Activated T-helper 1 cell treated with anti-CD3 and anti-CD28 coated beads, Interleukin-12 subunit alpha, Interleukin-12 subunit beta, Interleukin-2, Interleukin-4 antibody, amounts not matched to agents 30 ng/mL and 10 ng/mL and 1 ng/mL, durations not matched to agents 14 hours and 24 hours and 36 hours (primary cell): ENCODE data around the gene SPG7. TPM values are rescaled to one million over a fixed set of nuclear protein-coding genes. Genes with fewer than 3 reads are reported as not detected.

Experiments
- DNase-seq: peaks from one replicate; pipeline ENCODE4 v3.0.0; 2021; ENCODE audit warnings: low spot score
- H3K27ac Mint-ChIP-seq: one replicate; pipeline ENCODE4 v1.8.0; 2021; ENCODE audit warnings: mild to moderate bottlenecking, mixed read lengths
- H3K27me3 Mint-ChIP-seq: one replicate; pipeline ENCODE4 v1.8.0; 2022; ENCODE audit warnings: mild to moderate bottlenecking, moderate library complexity, mixed read lengths; ENCODE audit not compliant: insufficient read depth
- H3K36me3 Mint-ChIP-seq: one replicate; pipeline ENCODE4 v1.8.0; 2021; ENCODE audit warnings: low read depth, mixed read lengths
- H3K4me1 Mint-ChIP-seq: one replicate; pipeline ENCODE4 v1.8.0; 2021; ENCODE audit warnings: low read depth, mixed read lengths
- H3K4me3 Mint-ChIP-seq: one replicate; pipeline ENCODE4 v1.8.0; 2021; ENCODE audit warnings: mild to moderate bottlenecking, moderate library complexity, mixed read lengths
- H3K9me3 Mint-ChIP-seq: one replicate; pipeline ENCODE4 v1.8.0; 2021; ENCODE audit warnings: mixed read lengths
- intact Hi-C: fragments of 100-400 bp; cut with micrococcal nuclease; formaldehyde crosslinking; loops from one replicate; pipeline ENCODE4 v1.15.1; 2024
- total RNA-seq: library from RNA; stranded (reverse); gene quantifications from 2 replicates; pipeline ENCODE4 v1.2.3, GENCODE V29; 2022

SPG7 gene
- total RNA-seq, 1 donor from 2014 or later = 106 TPM

GRCh38 chr16:89531821-89532526, 23.8 kb downstream of the SPG7 start:
- H3K27me3 Mint-ChIP-seq = no peaks in the 10 kb centered on the region
- H3K9me3 Mint-ChIP-seq = no peaks in the 10 kb centered on the region
- H3K27ac Mint-ChIP-seq = no peak overlapping the region
- no peak overlapping the region for H3K4me3 Mint-ChIP-seq
- H3K4me1 Mint-ChIP-seq = peaks cover 20% of the 10 kb centered on the region
- intact Hi-C loops = no loop called here
- H3K36me3 Mint-ChIP-seq = peaks cover 45% of the 10 kb centered on the region
- no peak for DNase-seq

- Mint-ChIP-seq H3K4me3 (no peak overlapping the region), H3K27me3 (no peaks in the 10 kb centered on the region), H3K4me1 (peaks cover 20% of the 10 kb centered on the region), H3K9me3 (no peaks in the 10 kb centered on the region), H3K27ac (peak overlapping the region; percentile 77), H3K36me3 (peaks cover 35% of the 10 kb centered on the region)
- peak; percentile 25 for DNase-seq
- intact Hi-C loops = no loop called here
Observed at GRCh38 chr16:89534252-89534756, 26.1 kb downstream of the SPG7 start.

- peaks cover 33% of the 10 kb centered on the region for H3K36me3 Mint-ChIP-seq
- peaks cover 20% of the 10 kb centered on the region for H3K4me1 Mint-ChIP-seq
- intact Hi-C loops = no loop called here
- H3K4me3 Mint-ChIP-seq = no peak overlapping the region
- H3K27ac Mint-ChIP-seq = no peak overlapping the region
- no peaks in the 10 kb centered on the region for H3K9me3 Mint-ChIP-seq
- H3K27me3 Mint-ChIP-seq = no peaks in the 10 kb centered on the region
- DNase-seq = no peak
Observed at GRCh38 chr16:89536371-89536770, 28.2 kb downstream of the SPG7 start.

- intact Hi-C loops = no loop called here
- peaks cover 20% of the 10 kb centered on the region for H3K4me1 Mint-ChIP-seq
Observed at GRCh38 chr16:89536886-89537548, 28.8 kb downstream of the SPG7 start.

GRCh38 chr16:89537549-89537925, 29.3 kb downstream of the SPG7 start:
- Mint-ChIP-seq H3K9me3 (no peaks in the 10 kb centered on the region), H3K4me1 (peaks cover 20% of the 10 kb centered on the region), H3K27ac (no peak overlapping the region), H3K27me3 (no peaks in the 10 kb centered on the region), H3K36me3 (peaks cover 28% of the 10 kb centered on the region), H3K4me3 (no peak overlapping the region)
- intact Hi-C loops = no loop called here
- DNase-seq = no peak

More at GRCh38 chr16:89536886-89537548, 28.8 kb downstream of the SPG7 start:
- no peak for DNase-seq
- H3K27me3 Mint-ChIP-seq = no peaks in the 10 kb centered on the region
- H3K27ac Mint-ChIP-seq = no peak overlapping the region
- H3K4me3 Mint-ChIP-seq = no peak overlapping the region
- no peaks in the 10 kb centered on the region for H3K9me3 Mint-ChIP-seq
- H3K36me3 Mint-ChIP-seq = peaks cover 29% of the 10 kb centered on the region

- H3K9me3 Mint-ChIP-seq = no peaks in the 10 kb centered on the region
- intact Hi-C loops = no loop called here
- H3K27me3 Mint-ChIP-seq = no peaks in the 10 kb centered on the region
- H3K4me3 Mint-ChIP-seq = no peak overlapping the region
- peaks cover 24% of the 10 kb centered on the region for H3K36me3 Mint-ChIP-seq
- H3K4me1 Mint-ChIP-seq = peaks cover 20% of the 10 kb centered on the region
- H3K27ac Mint-ChIP-seq = no peak overlapping the region
- DNase-seq = no peak
Observed at GRCh38 chr16:89538286-89538685, 30.1 kb downstream of the SPG7 start.

- Mint-ChIP-seq H3K9me3 (no peaks in the 10 kb centered on the region), H3K36me3 (peaks cover 10% of the 10 kb centered on the region), H3K27me3 (no peaks in the 10 kb centered on the region), H3K4me1 (no peaks in the 10 kb centered on the region), H3K4me3 (no peak overlapping the region), H3K27ac (no peak overlapping the region)
- intact Hi-C loops = no loop called here
- DNase-seq = no peak
Observed at GRCh38 chr16:89540557-89540956, 32.4 kb downstream of the SPG7 start.

- no peak overlapping the region for H3K27ac Mint-ChIP-seq
Observed at GRCh38 chr16:89541792-89542191, 33.6 kb downstream of the SPG7 start.

GRCh38 chr16:89544113-89544512, 35.9 kb downstream of the SPG7 start:
- no peaks in the 10 kb centered on the region for H3K27me3 Mint-ChIP-seq
- no peaks in the 10 kb centered on the region for H3K9me3 Mint-ChIP-seq
- H3K4me1 Mint-ChIP-seq = peaks cover 6% of the 10 kb centered on the region
- H3K27ac Mint-ChIP-seq = no peak overlapping the region
- peaks cover 14% of the 10 kb centered on the region for H3K36me3 Mint-ChIP-seq
- no peak for DNase-seq
- intact Hi-C loops = no loop called here
- H3K4me3 Mint-ChIP-seq = no peak overlapping the region

More at GRCh38 chr16:89541792-89542191, 33.6 kb downstream of the SPG7 start:
- H3K4me3 Mint-ChIP-seq = no peak overlapping the region
- intact Hi-C loops = no loop called here
- no peaks in the 10 kb centered on the region for H3K27me3 Mint-ChIP-seq
- H3K4me1 Mint-ChIP-seq = no peaks in the 10 kb centered on the region
- no peak for DNase-seq
- H3K36me3 Mint-ChIP-seq = peaks cover 9% of the 10 kb centered on the region
- no peaks in the 10 kb centered on the region for H3K9me3 Mint-ChIP-seq

GRCh38 chr16:89544713-89545043, 36.5 kb downstream of the SPG7 start:
- no peaks in the 10 kb centered on the region for H3K27me3 Mint-ChIP-seq
- peaks cover 19% of the 10 kb centered on the region for H3K36me3 Mint-ChIP-seq
- H3K9me3 Mint-ChIP-seq = no peaks in the 10 kb centered on the region
- H3K4me1 Mint-ChIP-seq = peaks cover 11% of the 10 kb centered on the region
- intact Hi-C loops = no loop called here
- no peak overlapping the region for H3K4me3 Mint-ChIP-seq
- no peak overlapping the region for H3K27ac Mint-ChIP-seq
- no peak for DNase-seq

GRCh38 chr16:89545044-89545830, 37.0 kb downstream of the SPG7 start:
- DNase-seq = no peak
- intact Hi-C loops = no loop called here
- Mint-ChIP-seq H3K36me3 (peaks cover 19% of the 10 kb centered on the region), H3K4me1 (peaks cover 11% of the 10 kb centered on the region), H3K27me3 (no peaks in the 10 kb centered on the region), H3K4me3 (no peak overlapping the region), H3K9me3 (no peaks in the 10 kb centered on the region), H3K27ac (no peak overlapping the region)

- intact Hi-C loops = no loop called here
- no peaks in the 10 kb centered on the region for H3K27me3 Mint-ChIP-seq
Observed at GRCh38 chr16:89545831-89546574, 37.8 kb downstream of the SPG7 start.

More at GRCh38 chr16:89545831-89546574, 37.8 kb downstream of the SPG7 start:
- no peaks in the 10 kb centered on the region for H3K9me3 Mint-ChIP-seq
- H3K36me3 Mint-ChIP-seq = peaks cover 23% of the 10 kb centered on the region
- peaks cover 11% of the 10 kb centered on the region for H3K4me1 Mint-ChIP-seq
- no peak overlapping the region for H3K4me3 Mint-ChIP-seq
- no peak for DNase-seq
- no peak overlapping the region for H3K27ac Mint-ChIP-seq
